Stimulated activated CD8-positive, alpha-beta memory T cell treated with anti-CD3 and anti-CD28 coated beads, Interleukin-12 subunit alpha, Interleukin-12 subunit beta, amount 100 ng/mL, for 24 hours (primary cell): ENCODE measurements around the gene MYOD1.

Experiments
- DNase-seq: peaks from one replicate; pipeline ENCODE4 v3.0.0-alpha.2; 2020; ENCODE audit errors: extremely low read depth

The MYOD1 gene

GRCh38 chr11:17734986-17735817 lies 15.8 kb downstream of the MYOD1 start:
- no peak for DNase-seq

- DNase-seq: no peak
Measured at GRCh38 chr11:17735818-17736578, 16.6 kb downstream of the MYOD1 start.

GRCh38 chr11:17736579-17736893 lies 17.2 kb downstream of the MYOD1 start:
- DNase-seq: no peak

- no peak for DNase-seq
Measured at GRCh38 chr11:17736930-17737817, 17.8 kb downstream of the MYOD1 start.

GRCh38 chr11:17738151-17738973 lies 19.0 kb downstream of the MYOD1 start:
- no peak for DNase-seq

- no peak for DNase-seq
Measured at GRCh38 chr11:17739945-17740338, 20.6 kb downstream of the MYOD1 start.

- DNase-seq: no peak
Measured at GRCh38 chr11:17740649-17741235, 21.4 kb downstream of the MYOD1 start.

GRCh38 chr11:17741487-17741886 lies 22.1 kb downstream of the MYOD1 start:
- DNase-seq: no peak

GRCh38 chr11:17742019-17742418 lies 22.6 kb downstream of the MYOD1 start:
- DNase-seq: no peak

GRCh38 chr11:17743026-17743807 lies 23.8 kb downstream of the MYOD1 start:
- no peak for DNase-seq

- DNase-seq: no peak
Measured at GRCh38 chr11:17743808-17744119, 24.4 kb downstream of the MYOD1 start.

- DNase-seq: no peak
Measured at GRCh38 chr11:17744151-17744940, 25.0 kb downstream of the MYOD1 start.

- DNase-seq: no peak
Measured at GRCh38 chr11:17745023-17745772, 25.8 kb downstream of the MYOD1 start.

GRCh38 chr11:17746096-17746495 lies 26.7 kb downstream of the MYOD1 start:
- no peak for DNase-seq

GRCh38 chr11:17747131-17747955 lies 28.0 kb downstream of the MYOD1 start:
- no peak for DNase-seq

GRCh38 chr11:17748044-17748443 lies 28.7 kb downstream of the MYOD1 start:
- no peak for DNase-seq

- DNase-seq: no peak
Measured at GRCh38 chr11:17748761-17749721, 29.7 kb downstream of the MYOD1 start.
